Camera-type eye (tissue), 1 donor: ENCODE data around the gene MANSC1. TPM values are rescaled to one million over a fixed set of nuclear protein-coding genes. Genes with fewer than 3 reads are reported as not detected.

Source experiments
- total RNA-seq: library from RNA; depleted of rRNA; stranded (reverse); fragments of >200 nt; gene quantifications from one replicate; pipeline ENCODE4 v1.2.3, GENCODE V29; 2014

MANSC1 gene
- 5.6 TPM for total RNA-seq

DNA sequence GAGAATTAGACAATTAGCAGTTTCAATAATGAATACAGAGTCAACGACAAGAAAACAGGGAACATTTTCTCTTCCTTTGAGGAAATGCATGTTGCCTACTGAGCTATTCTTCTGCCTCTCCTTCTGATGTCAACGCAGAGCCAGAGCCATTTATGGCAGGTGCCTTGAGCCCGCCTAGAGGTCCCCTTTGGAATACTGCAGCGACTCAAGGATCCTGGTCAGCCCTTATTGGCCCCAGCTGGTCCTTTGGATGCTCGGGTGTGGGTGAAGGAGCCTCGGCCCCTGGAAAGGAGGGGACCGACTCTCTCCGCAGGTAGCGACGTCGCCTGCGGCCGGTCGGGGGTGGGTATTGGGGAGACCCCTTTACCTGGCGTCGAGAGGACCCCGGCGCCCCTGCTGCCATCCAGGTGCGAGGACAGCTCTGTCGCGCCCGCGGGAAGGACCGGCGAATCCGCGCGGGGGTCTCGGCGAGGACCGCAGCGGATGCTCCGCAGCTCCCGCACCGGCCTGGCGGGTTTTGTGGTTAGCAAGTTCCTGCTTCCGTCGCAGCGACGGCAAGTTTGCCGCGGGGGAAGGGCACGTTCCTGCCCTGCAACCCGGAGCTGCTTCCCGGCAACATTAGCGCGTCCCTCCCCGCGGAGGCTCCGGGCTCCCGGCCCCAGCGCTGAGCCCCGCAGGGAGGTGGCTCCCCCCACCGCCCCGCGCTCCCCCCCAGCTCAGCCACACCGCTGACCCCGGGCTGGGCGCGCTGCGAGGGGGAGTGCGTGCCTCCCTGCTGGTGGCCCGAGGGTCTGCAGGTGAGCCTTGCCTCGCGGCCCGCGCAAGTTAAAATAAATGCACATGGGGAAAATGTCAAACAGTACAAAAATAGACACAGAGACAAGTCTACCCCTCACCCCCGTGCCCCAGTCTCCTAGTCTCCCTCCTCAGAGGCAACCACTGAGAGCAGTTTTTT lies at the start of gene MANSC1:
MANSC1 (minus strand) TSS at position 532 of the 955 bp plus-strand sequence. CDS start 6,928 bp downstream, outside the sequence.

DNA sequence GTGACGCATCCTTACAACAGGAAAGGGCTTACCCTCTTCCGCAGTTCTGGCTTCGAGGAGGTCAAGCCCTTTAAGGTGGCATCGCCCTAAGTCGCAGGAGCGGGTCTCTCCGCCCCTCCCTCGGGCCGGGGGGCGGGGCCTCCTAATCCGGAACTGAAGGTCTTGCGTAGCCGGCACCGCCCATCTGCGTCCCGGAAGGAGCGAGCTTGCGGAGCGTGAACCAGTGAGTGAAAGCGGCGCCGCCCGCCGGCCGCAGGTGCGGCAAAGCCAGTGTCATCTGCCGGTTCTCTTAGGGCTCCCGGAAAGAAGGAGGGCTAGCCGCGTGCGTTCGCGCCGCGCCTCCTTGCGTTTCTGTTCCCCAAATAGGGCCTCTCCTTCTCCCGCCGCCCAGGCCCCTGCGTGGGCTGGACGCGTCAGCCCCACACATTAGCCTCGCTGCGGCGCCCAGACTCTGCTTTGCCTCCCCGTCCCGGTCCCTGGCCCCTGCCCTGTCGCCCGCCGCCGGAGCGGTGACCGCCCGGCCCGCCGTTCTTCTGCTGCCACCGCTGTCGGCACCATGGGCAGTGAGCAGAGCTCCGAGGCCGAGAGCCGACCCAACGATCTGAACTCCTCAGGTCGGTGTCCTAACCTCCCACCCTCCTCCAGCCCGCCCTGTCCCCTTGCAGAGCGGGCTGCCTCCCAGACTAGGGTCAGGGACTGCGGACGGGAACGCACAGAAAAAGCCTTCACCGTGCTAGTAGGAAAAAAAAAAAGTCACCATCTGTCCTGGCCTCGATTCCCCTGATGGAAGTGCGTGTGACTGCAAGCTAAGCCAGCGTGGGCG lies 7.1 kb upstream of the MANSC1 start, which contains the start of gene BORCS5:
BORCS5 (plus strand) TSS at position 183 of the 823 bp plus-strand sequence; CDS start at position 557, 374 bp downstream.

Other genes with a start within 250 kb of the MANSC1 start
- 110 TPM for gene LRP6, start 83.2 kb downstream of the MANSC1 start, total RNA-seq
- 23.9 TPM for gene BORCS5, start 6.8 kb upstream of the MANSC1 start, total RNA-seq
- 46.8 TPM for gene DUSP16, start 212.6 kb upstream of the MANSC1 start, total RNA-seq